ENCODE results near the gene PTMS.

PTMS gene

DNA sequence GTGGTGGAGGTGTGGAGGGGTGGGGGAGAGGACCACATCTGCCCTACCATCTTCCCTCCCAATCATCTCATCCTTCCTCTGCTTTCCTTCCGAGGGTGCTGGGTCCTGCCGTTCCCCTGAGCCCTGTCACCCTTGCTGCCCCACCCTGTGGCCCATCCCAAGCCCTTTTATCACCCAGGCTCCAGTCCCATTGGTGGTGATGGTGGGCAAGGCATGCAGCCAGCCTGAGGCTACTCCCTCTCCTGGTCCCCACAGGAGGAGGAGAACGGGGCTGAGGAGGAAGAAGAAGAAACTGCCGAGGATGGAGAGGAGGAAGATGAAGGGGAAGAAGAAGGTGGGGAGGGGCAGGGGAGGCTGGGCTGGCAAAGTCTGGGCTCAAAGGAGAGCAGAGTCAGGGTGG is 3.5 kb downstream of the PTMS start:
- DNase-seq: peak in 1 of 10 donors; percentile 6
- intact Hi-C loops (cut with DNase I): no loop called here

DNA sequence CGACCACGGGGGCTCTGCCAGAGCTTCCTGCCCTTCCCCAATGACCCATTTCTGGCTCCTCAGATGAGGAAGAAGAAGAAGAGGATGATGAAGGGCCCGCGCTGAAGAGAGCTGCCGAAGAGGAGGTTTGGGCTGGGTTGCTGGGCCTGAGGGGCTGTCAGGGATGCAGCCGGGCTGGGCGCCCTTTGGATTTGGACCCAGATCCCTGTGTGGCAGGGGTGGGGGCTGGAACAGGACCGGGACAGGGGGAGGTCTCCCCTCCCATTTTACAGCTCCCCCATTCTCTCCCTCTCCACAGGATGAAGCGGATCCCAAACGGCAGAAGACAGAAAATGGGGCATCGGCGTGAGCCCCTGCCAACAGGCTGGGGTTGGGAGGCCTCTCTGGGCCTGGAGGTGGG is 3.9 kb downstream of the PTMS start:
- no peak for DNase-seq
- intact Hi-C loops (cut with DNase I): no loop called here

DNA sequence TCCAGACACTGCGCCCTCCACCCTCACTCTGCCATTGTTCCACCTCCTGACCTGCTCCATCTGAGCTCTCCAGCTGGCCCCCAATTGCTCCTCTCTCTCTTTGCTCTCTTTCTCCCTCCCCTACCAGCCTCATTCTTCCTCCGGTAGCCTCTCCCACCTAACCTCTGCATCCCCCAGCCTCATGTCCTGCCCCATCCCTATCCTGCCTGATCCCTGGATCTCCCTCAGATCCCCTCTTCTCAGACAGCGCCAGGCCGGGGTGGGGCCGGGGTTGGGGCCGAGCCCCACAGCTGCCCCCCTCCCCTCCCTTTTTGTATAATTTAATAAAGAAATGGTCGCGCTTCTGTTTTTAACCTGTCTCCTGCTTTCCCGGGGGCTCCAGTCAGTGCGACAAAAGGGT is 4.4 kb downstream of the PTMS start:
- intact Hi-C loops (cut with DNase I): no loop called here
- no peak for DNase-seq

DNA sequence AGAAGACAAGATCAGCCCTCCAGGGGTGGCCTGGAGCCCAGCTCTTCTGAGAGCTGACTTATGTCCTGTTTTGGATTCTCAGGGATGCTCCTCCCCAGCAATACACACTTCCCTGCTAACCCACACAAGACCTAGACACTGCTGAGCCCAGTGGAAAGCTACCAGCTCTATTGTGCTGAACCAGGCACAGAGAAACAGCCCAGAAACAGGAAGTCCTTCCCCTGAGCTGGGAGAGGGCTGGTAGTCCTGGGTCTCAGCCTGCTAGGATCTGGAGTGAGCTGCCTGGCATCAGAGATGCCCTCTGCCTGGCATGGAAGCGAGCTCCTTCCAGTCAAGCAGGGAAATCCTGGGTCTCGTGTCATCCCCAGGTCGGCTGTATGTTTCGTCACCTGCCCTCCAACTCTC is 4.9 kb downstream of the PTMS start:
- intact Hi-C loops (cut with DNase I): no loop called here
- peak in 5 of 10 donors; percentile 27 to 90 (median 60) for DNase-seq

DNA sequence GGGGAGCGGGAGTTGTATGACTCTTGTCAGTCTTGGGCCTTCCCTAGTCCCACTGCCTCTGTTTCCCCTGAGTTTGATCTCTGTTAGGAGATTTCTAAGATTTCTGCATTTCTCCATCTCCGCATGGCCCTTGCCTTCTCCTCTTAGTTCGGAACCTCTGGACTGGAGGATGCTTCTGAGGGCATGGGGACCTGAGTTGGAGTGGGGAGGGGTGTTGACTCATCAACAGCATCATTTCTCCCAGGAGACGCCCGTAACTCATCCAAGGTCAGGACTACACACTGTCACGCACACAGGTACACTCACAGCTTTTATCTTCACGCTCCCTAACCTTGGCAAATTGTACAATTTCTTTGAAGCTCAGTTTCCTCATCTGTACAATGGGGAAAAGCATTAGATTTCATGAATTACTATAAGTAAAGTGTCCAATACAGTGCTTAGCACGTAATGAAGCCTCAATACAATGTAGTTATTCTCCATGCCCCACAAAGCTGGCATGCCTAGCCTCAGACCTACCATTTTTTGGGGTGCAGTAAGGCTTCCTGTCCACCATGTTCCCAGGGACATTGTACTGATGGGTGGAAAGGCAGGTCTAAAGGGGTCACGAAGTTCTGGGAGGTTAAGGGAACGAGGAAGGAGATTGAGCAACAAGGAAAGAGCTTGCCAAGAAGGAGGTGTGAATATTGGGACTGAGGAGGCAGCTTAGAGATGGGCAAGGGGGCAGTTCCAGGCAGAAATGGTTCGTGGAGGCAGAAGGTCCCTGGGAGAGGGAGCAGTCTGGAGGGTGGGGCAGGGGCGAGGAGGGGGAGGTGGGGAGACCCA is 5.6 kb downstream of the PTMS start:
- DNase-seq: no peak
- intact Hi-C loops (cut with DNase I): no loop called here

DNA sequence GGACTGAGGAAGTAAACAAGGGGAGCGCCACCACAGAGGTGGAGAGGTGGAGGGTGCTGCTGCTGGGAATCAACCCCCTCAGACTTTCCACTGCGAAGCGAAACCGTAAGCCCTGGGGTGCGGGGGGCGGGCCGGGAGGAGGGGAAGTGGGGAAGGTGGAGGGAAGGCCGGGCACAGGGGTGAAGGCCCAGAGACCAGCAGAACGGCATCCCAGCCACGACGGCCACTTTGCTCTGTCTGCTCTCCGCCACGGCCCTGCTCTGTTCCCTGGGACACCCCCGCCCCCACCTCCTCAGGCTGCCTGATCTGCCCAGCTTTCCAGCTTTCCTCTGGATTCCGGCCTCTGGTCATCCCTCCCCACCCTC is 6.2 kb downstream of the PTMS start, which contains the start of gene LAG3:
Gene LAG3, plus strand, starts transcription at position 190 of the 365 bp plus-strand sequence. CDS start 333 bp downstream, outside the sequence.
- intact Hi-C loops (cut with DNase I): no loop called here
- no peak for DNase-seq

DNA sequence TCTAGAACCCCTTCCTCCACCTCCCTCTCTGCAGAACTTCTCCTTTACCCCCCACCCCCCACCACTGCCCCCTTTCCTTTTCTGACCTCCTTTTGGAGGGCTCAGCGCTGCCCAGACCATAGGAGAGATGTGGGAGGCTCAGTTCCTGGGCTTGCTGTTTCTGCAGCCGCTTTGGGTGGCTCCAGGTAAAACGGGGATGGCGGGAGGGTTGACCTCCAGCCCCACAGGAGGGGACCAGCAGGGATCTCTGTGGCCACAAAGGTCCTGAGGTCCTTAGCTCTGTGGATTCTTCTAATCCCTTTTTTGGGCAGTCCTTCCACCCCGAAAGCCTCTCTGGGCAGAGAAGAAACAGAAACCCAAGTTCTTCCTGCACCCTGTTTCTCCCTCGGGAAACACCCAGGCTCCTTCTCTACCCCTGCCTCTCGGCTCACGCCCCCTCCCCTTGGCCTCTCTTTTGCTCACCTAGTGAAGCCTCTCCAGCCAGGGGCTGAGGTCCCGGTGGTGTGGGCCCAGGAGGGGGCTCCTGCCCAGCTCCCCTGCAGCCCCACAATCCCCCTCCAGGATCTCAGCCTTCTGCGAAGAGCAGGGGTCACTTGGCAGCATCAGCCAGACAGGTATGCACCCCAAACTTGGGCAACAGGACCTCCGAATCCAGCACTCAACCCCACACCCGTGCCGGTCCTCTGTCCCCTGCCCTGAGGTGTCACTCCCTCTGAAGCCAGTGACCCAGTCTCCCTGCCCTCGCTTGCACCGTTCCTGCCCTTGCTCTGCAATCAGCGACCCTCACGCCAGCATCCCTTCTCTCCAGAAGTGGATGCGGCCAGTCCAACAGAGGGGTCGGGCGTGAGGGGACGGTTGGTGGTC is 6.8 kb downstream of the PTMS start:
- intact Hi-C loops (cut with DNase I): no loop called here
- DNase-seq: peak in 1 of 10 donors; percentile 36

DNA sequence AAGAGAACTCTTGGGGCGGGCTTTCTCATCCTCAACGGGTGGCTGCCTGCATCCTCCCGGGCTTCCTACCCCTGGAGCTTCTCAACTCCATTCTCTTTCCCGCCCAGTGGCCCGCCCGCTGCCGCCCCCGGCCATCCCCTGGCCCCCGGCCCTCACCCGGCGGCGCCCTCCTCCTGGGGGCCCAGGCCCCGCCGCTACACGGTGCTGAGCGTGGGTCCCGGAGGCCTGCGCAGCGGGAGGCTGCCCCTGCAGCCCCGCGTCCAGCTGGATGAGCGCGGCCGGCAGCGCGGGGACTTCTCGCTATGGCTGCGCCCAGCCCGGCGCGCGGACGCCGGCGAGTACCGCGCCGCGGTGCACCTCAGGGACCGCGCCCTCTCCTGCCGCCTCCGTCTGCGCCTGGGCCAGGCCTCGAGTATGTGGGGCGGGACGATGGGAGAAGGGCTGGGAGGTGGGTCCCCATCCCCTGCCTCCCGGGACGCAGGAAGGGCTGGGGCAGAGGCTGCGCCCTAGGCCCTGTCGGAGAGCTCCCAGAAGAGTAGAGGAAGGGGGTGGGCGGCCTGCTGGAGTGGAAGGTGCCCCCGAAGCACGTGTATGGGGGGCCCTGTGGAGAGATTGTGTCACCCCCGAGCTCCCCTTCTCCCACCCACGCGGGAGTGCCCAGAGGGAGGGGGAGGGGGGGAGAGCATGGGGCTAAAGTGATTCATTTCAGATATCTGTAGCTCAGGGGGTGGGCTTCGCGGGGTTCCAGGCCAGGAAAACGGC is 7.6 kb downstream of the PTMS start:
- intact Hi-C loops (cut with DNase I): no loop called here
- no peak for DNase-seq

DNA sequence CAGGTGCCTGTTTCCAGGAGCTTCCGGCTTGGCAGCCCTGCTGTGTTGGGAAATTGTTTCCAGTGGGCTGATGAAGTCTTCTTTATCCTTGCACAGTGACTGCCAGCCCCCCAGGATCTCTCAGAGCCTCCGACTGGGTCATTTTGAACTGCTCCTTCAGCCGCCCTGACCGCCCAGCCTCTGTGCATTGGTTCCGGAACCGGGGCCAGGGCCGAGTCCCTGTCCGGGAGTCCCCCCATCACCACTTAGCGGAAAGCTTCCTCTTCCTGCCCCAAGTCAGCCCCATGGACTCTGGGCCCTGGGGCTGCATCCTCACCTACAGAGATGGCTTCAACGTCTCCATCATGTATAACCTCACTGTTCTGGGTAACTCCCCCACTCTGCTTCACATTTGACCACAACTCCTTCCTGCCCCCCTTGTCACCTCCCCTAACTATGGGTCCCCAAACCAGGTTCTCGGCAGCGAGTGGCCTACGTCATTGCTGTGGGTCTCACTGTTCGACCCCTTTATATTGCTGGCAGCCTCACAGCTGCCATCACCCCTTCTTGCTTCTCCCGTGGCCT is 8.4 kb downstream of the PTMS start:
- no peak for DNase-seq
- intact Hi-C loops (cut with DNase I): loop anchor here (5.0 kb wide), 1 partner anchor 37 kb away; no protein-coding TSS in a partner anchor

DNA sequence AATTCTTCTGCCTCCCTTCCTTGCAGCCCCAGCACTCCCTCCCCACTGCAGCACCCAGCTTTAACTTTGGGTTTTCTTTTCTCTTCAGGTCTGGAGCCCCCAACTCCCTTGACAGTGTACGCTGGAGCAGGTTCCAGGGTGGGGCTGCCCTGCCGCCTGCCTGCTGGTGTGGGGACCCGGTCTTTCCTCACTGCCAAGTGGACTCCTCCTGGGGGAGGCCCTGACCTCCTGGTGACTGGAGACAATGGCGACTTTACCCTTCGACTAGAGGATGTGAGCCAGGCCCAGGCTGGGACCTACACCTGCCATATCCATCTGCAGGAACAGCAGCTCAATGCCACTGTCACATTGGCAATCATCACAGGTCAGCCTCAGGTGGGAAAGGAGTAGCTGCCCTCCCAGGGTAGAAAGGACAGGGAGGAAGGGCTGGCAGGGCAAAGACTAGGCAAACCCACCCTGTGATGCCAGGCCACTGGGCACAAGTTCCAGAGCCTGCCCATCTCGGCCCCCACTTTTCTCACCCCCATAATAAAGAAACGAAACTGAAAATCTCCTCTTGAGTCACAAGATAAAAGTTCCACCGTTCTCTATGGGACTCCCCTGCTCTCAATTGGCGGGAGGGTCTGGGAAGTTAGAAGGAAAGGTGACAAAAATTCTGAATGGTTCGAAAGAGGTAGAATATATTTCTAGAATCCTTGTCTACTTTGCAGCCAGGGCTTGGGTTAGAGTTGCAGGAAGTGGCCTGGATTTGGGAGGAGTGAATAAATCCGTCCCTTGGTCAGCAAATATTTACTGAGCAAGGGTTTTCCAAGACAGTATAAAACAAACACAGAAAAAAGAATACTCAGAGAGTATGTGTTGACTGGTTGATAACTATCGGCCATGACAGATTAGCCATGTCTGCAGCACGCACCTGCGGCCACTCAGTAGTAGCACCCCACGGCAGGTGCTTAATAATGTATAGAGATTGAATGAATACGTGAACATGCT is 9.3 kb downstream of the PTMS start:
- DNase-seq: peak in 1 of 10 donors; percentile 20
- intact Hi-C loops (cut with DNase I): loop anchor here (5.0 kb wide), 1 partner anchor 38 kb away; no protein-coding TSS in a partner anchor

DNA sequence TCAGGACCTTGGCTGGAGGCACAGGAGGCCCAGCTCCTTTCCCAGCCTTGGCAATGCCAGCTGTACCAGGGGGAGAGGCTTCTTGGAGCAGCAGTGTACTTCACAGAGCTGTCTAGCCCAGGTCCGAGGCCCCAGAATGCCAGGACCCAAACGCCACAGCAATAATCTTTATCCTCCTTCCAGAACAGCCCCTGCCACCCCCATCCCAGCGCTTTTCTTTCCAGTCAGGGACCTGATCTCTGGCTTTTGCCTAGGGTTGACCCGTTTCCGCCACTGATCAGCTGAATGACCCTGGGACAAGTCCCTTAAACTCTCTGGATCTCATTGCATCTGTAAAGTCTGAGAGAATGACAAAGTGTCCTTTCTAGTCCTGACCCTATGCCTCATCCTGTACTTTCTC is 11.2 kb downstream of the PTMS start:
- intact Hi-C loops (cut with DNase I): loop anchor here (5.0 kb wide), 1 partner anchor 40 kb away; no protein-coding TSS in a partner anchor
- DNase-seq: no peak

DNA sequence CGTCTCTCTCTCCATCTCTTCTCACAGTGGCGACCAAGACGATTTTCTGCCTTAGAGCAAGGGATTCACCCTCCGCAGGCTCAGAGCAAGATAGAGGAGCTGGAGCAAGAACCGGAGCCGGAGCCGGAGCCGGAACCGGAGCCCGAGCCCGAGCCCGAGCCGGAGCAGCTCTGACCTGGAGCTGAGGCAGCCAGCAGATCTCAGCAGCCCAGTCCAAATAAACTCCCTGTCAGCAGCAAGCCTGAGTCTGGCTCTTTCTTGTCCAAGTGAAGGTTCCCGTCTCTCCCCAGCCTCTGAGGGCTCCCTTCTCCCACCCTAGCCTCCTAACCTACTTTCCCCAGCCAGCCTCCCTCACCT is 12.0 kb downstream of the PTMS start:
- DNase-seq: peak in 9 of 10 donors; percentile 30 to 94 (median 63)
- intact Hi-C loops (cut with DNase I): loop anchor here (5.0 kb wide), 1 partner anchor 41 kb away; no protein-coding TSS in a partner anchor

DNA sequence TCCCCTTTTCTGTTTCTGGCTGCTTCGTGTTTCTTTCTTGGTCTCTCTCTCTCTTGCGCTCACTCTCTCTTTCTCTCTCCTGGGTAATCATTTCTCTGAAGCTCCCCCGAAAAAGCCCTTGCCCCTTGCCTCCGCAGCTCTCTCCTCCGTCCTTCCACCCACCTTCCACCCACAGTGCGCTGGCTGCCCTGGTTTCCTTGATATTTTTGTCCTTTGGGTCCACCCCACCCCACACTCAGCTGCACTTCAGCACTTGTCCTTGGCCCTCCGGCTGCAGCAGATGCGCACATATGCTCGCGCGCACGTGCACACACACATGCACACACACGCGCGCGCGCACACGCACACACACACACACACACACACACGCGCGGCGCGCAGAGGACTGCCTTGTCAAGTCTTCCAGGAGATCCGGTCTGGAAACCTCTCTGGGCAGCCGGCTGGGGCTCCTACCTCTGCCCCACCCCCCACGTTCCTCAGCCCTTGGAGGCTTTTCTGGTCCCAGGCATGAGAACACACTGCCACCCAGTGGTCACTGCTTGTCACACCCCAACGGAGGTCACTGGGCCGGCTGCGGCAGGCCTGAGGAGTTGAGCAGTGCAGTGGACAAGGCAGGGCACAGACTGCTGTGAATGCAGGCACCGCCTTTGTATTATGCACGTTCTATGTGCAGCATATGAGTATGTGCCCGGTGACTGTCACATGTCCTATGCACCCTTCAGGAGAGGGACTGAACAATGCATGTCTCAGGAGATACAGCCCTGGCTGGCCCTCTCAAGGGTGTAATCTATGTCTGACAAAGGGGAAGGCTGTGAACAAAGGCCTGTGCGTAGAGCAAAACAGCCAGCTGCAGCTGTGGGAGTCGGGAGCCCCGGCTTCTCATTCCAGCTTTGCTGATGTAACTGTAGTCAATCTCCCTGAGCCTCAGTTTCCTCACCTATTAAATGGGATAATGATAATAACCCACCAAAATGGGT is 12.7 kb downstream of the PTMS start:
- DNase-seq: peak; percentile 83 to 98 (median 93)
- intact Hi-C loops (cut with DNase I): loop anchor here (1.0 to 5.0 kb wide), 2 partner anchors 26 to 42 kb away; partner anchors contain the start of gene MLF2

DNA sequence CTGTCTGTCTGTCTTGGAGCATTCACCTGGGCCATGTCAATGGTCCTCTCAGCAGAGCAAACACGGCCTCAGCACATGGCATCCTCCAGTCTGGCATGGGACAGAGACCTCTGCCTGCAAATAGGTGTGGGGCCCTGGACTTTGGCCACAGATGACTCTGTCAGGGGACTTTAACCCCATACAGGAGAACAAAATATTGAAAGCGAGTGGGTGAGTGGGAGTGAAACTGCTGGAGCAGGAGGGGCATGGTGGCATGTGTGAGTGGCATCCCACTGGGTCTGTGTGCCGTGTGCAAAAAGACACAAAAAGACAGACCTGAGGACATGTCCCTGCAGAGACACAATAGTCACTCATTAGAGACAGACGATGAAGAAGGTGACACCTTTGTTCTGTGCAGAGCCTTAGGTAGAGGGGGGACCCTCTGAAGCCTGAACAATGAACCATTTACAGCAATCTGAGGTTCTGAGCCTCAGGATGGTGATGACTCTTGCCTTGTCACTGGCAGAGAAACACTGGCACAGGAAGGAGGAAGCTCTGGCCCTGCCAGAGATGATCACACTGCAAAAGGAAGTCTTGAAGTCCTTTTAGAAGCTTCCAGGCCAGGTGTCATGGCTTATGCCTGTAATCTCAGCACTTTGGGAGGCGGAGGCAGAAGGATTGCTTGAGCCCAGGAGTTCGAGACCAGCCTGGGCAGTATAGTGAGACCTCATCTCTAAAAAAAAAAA is 13.7 kb downstream of the PTMS start:
- DNase-seq: no peak
- intact Hi-C loops (cut with DNase I): loop anchor here (1.0 to 5.0 kb wide), 2 partner anchors 27 to 43 kb away; partner anchors contain the start of gene MLF2

DNA sequence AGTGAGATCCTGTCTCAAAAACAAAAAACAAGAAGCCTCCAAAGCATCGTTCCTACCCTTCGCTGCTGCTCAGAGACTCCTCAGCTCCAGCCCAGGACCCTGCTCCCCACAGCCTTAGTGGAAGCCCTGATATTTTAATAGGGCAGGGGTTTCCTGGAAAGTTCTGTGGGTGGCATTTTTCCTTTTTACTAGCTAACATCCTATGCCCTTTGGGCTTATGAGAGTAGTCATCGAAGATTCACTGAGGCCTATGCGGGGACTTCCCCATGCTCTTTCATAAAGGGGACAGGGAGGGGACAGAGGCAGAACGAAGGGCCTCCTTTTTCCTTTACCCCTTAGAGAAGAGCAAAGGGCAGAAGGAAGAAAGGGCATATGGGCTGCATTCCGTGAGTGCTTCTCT is 14.4 kb downstream of the PTMS start:
- intact Hi-C loops (cut with DNase I): no loop called here
- DNase-seq: peak in 1 of 10 donors; percentile 1

DNA sequence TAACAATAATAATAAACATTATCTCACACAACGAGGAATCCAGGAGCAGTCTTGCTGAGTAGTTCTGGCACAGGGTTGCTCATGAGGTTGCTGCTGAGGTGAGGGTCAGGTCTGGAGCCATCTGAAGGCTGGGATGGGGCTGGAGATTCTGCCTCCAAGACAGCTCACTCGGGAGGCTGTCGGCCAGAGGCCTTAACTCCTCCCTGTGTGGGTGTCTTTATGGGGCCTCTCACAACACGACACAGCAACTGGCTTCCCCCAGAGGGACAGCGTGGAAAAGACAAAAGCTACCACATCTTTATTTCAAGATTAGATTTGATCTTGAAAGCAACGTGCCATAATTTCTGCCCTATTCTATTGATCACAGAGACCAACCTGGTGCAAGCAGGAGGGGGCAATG is 16.0 kb downstream of the PTMS start:
- no peak for DNase-seq
- intact Hi-C loops (cut with DNase I): no loop called here

All from posterior cingulate gyrus (tissue), 11 donors.